IPS-15b (cell line): ENCODE data around the gene ATG7.

ENCODE experiments used
- H3K27me3 ChIP-seq: one replicate; pipeline ENCODE4 v1.6.1; 2013; ENCODE audit warnings: low read length; ENCODE audit not compliant: control insufficient read depth, insufficient read depth
- H3K36me3 ChIP-seq: one replicate; pipeline ENCODE4 v1.6.1; 2013; ENCODE audit warnings: low read length; ENCODE audit not compliant: control insufficient read depth, insufficient read depth
- H3K4me1 ChIP-seq: one replicate; pipeline ENCODE4 v1.6.1; 2013; ENCODE audit warnings: mild to moderate bottlenecking, low read length; ENCODE audit not compliant: control insufficient read depth, insufficient read depth
- H3K4me3 ChIP-seq: one replicate; pipeline ENCODE4 v1.5.1; 2013; ENCODE audit warnings: low read depth, low read length
- H3K9ac ChIP-seq: one replicate; pipeline ENCODE4 v1.6.1; 2013; ENCODE audit warnings: low read depth, mild to moderate bottlenecking, low read length
- H3K9me3 ChIP-seq: one replicate; pipeline ENCODE4 v1.6.1; 2013; ENCODE audit warnings: mild to moderate bottlenecking, low read length; ENCODE audit not compliant: control insufficient read depth, insufficient read depth

Gene ATG7

DNA sequence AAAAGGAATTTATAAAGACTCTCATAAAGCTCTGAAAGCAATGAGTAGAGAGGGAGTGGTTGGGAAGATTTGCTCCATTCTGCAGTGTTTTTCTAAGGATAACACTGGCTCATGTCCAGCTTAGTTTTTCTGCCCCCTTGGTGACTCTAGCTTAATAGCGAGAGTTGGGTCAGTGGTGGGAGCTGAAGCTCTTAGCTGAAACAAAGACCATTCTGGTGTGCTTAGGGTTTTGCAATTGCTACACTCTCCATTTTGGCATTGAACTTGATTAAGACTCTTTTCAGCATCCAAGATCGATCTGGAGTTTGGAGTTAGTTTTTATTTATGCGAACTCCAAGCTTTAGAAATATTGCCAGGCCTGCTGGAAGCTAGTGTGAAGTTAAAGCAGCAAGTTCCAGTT lies 98.0 kb downstream of the ATG7 start:
- peaks cover 4% of the 10 kb centered on the region for H3K4me1 ChIP-seq
- no peak overlapping the region for H3K4me3 ChIP-seq
- H3K9me3 ChIP-seq, result no peaks in the 10 kb centered on the region
- H3K9ac ChIP-seq, result no peak overlapping the region
- no peaks in the 10 kb centered on the region for H3K36me3 ChIP-seq
- H3K27me3 ChIP-seq, result no peaks in the 10 kb centered on the region

- Histone ChIP-seq H3K9me3 (no peaks in the 10 kb centered on the region), H3K36me3 (no peaks in the 10 kb centered on the region), H3K4me1 (peaks cover 4% of the 10 kb centered on the region), H3K27me3 (no peaks in the 10 kb centered on the region), H3K9ac (no peak overlapping the region), H3K4me3 (no peak overlapping the region)
Observed at GRCh38 chr3:11370966-11371365, 98.8 kb downstream of the ATG7 start.

- Histone ChIP-seq H3K4me1 (peaks cover 4% of the 10 kb centered on the region), H3K27me3 (no peaks in the 10 kb centered on the region), H3K4me3 (no peak overlapping the region), H3K9ac (no peak overlapping the region), H3K36me3 (no peaks in the 10 kb centered on the region), H3K9me3 (no peaks in the 10 kb centered on the region)
Observed at GRCh38 chr3:11371747-11372146, 99.5 kb downstream of the ATG7 start.

GRCh38 chr3:11373235-11373634 lies 101.0 kb downstream of the ATG7 start:
- Histone ChIP-seq H3K4me3 (no peak overlapping the region), H3K27me3 (no peaks in the 10 kb centered on the region), H3K9ac (no peak overlapping the region), H3K9me3 (no peaks in the 10 kb centered on the region), H3K4me1 (no peaks in the 10 kb centered on the region), H3K36me3 (no peaks in the 10 kb centered on the region)

DNA sequence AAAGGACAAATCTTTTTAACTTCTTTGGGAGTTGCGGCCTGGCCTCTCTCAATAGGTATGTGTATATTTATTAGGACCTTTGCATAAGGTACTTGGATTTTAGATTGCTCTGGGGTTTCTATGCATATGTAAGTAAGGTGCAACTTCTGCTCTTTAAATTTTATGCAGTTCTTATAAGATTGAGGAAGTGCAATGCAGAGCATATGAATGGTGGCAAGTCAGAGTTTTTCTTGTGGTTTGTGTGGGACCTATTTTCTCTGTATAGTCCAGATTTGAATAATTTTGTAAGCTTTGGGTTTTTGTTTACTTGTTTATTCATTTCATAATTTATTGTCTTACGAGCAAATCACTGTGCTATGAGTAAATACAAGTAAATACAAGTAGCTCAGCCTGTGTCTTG lies 101.5 kb downstream of the ATG7 start:
- H3K9me3 ChIP-seq, result no peaks in the 10 kb centered on the region
- H3K36me3 ChIP-seq, result no peaks in the 10 kb centered on the region
- H3K27me3 ChIP-seq, result no peaks in the 10 kb centered on the region
- no peaks in the 10 kb centered on the region for H3K4me1 ChIP-seq
- no peak overlapping the region for H3K9ac ChIP-seq
- no peak overlapping the region for H3K4me3 ChIP-seq

DNA sequence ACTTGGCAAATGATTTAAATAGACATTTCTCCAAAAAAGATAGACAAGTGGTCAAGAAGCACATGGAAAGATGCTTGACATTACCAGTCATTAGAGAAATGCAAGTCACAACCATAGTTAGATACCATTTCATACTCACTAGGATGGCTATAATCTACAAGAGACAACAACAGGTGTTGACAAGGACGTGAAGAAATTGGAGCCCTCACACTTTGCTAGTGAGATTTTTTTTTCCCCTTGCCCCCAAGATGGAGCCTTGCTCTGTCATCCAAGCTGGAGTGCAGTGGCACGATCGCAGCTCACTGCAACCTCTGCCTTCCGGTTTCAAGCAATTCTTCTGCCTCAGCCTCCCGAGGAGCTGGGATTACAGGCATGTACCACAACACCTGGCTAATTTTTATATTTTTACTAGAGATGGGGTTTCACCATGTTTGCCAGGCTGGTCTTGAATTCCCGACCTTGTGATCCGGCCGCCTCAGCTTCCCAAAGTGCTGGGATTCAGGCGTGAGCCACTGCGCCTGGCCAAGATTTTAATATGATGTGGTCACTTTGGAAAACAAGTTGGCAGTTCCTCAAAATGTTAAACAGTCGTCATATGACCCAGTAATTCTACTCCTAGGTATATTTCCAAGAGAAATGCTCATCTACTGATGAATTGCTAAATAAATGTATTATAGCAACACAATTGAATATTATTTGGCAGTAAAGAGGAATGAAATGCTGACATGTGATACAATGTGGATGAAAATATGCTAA lies 103.3 kb downstream of the ATG7 start:
- H3K9ac ChIP-seq, result no peak overlapping the region
- H3K27me3 ChIP-seq, result no peaks in the 10 kb centered on the region
- H3K36me3 ChIP-seq, result no peaks in the 10 kb centered on the region
- H3K4me1 ChIP-seq, result peaks cover 5% of the 10 kb centered on the region
- no peak overlapping the region for H3K4me3 ChIP-seq
- no peaks in the 10 kb centered on the region for H3K9me3 ChIP-seq

- Histone ChIP-seq H3K4me3 (no peak overlapping the region), H3K9me3 (no peaks in the 10 kb centered on the region), H3K27me3 (no peaks in the 10 kb centered on the region), H3K36me3 (no peaks in the 10 kb centered on the region), H3K9ac (no peak overlapping the region), H3K4me1 (peaks cover 7% of the 10 kb centered on the region)
Observed at GRCh38 chr3:11377719-11378118, 105.5 kb downstream of the ATG7 start.

DNA sequence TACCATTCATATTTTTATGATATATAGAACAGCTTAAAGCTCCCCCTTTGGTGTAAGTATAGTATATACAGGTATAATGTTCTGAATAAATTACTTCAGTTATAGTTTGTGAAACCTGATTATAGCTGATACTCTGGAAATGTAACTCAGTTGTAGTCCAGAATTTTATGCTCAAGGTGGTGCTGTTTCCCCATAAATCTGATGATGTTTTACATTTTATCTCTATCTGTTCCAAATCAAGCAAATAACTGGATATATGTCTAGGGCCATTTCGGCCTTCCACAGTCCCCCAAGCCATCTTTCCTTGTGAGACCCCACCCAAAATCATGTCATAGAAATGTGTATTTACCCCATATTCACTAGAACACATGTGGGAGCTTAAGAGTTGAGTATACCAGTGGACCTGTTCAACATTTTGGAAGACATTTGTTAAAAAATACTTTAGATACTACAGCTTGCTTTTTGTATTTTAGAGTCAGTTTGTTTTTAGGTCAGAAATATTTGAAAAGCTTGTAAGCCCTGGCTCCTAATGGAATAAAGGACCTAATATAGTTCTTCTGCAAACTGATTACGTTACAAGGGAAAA lies 107.1 kb downstream of the ATG7 start:
- H3K27me3 ChIP-seq, result no peaks in the 10 kb centered on the region
- H3K9ac ChIP-seq, result no peak overlapping the region
- peaks cover 7% of the 10 kb centered on the region for H3K4me1 ChIP-seq
- H3K36me3 ChIP-seq, result no peaks in the 10 kb centered on the region
- no peaks in the 10 kb centered on the region for H3K9me3 ChIP-seq
- no peak overlapping the region for H3K4me3 ChIP-seq

DNA sequence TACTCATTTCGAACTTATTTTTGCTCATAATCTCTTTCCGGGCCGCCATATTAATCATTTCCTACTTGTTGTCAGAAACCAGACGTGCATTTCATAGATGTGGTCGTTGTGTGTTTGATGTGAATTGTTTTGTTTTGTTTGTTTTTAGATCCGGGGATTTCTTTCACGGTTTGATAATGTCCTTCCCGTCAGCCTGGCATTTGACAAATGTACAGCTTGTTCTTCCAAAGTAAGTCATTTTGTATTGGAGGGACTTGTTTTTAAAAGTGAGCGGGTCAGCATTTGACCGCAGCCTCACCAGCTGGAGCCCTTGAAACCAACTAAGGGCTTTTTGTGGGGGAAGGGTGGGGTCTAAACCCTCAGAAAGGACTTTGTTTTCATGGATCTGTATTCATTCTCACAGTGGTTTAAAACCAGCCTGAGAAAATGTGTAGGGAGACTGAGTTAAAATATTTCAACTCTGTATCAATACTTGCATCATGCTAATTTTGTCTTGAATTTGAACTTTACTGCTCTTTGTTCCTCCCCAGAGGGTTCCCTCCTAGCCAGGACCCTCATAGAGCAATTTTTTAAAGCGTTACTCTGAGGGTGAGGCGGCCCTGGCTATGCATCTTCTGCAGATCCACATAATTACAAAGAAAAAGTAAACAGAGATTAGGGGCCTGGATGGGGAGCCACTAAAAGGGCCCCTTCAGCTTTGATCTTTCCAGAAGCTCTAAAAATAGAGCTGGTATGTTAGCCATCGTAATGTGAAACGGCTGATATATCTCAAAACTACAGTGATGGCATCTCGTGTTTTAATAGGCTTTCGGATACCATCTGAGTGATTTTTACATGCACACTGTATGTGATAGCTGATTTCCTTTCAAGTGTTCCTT lies 107.9 kb downstream of the ATG7 start:
- no peak overlapping the region for H3K4me3 ChIP-seq
- H3K9ac ChIP-seq, result no peak overlapping the region
- H3K4me1 ChIP-seq, result peaks cover 7% of the 10 kb centered on the region

DNA sequence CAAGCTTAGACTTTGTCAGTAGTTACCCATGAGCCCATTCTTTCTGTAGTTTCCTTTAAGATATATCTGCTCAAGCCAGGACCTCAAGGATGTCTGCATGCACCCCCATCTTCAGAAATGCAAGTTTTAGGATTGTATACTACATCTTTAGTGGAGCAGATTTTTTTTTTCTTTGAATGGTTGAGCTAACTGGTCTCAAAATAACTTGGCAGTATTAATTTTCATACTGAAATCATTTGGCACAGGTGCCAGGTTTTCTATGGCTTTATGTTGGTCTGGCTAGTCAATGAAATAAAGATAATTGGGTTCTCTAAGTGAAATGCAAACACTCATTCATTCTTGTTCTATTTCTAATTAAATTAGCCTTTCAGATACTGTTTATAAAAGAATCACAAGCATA lies 108.9 kb downstream of the ATG7 start:
- Histone ChIP-seq H3K9me3 (no peaks in the 10 kb centered on the region), H3K36me3 (no peaks in the 10 kb centered on the region), H3K4me1 (peaks cover 7% of the 10 kb centered on the region), H3K9ac (no peak overlapping the region), H3K4me3 (no peak overlapping the region), H3K27me3 (no peaks in the 10 kb centered on the region)

More for the DNA sequence above, 107.9 kb downstream of the ATG7 start:
- no peaks in the 10 kb centered on the region for H3K27me3 ChIP-seq
- no peaks in the 10 kb centered on the region for H3K9me3 ChIP-seq
- no peaks in the 10 kb centered on the region for H3K36me3 ChIP-seq

GRCh38 chr3:11381563-11381962 lies 109.4 kb downstream of the ATG7 start:
- H3K4me3 ChIP-seq, result no peak overlapping the region
- no peaks in the 10 kb centered on the region for H3K36me3 ChIP-seq
- peaks cover 7% of the 10 kb centered on the region for H3K4me1 ChIP-seq
- H3K9ac ChIP-seq, result no peak overlapping the region
- no peaks in the 10 kb centered on the region for H3K27me3 ChIP-seq
- H3K9me3 ChIP-seq, result no peaks in the 10 kb centered on the region
